VCaP (cell line): ENCODE results near the gene SPATA20.

ENCODE experiments used
- H3K27ac ChIP-seq: fragments of 450-650 bp; 2 replicates; pipeline ENCODE4 v1.5.1; 2017
- TF ChIP-seq, protein P1 (sequence below): fragments of 450-650 bp; conservative IDR thresholded peaks from 2 replicates; pipeline ENCODE4 v1.5.1; 2017; ENCODE audit warnings: mild to moderate bottlenecking, moderate library complexity

Gene SPATA20

DNA sequence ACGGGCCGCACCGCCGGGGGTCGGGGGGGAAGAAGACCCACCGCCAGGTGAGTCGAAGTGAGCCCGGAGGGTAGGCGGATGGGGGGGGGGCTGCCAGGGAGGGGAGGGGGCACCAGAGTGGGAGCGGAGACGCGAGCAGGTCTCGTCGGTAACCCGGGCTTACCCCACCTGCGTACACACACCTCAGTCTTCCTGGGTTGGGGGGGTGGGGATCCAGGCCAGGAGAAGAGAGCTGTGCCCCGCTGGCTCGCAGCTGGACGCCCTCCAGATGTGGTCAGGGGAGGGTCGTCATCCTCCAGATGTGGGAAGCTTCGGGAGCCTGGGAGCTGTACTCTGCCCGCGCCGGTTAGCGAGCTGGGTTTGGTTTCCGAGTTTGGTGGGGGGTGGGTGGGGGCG is 14.8 kb downstream of the SPATA20 start:
- H3K27ac ChIP-seq: no peak overlapping the region
- TF ChIP-seq, protein P1, sequence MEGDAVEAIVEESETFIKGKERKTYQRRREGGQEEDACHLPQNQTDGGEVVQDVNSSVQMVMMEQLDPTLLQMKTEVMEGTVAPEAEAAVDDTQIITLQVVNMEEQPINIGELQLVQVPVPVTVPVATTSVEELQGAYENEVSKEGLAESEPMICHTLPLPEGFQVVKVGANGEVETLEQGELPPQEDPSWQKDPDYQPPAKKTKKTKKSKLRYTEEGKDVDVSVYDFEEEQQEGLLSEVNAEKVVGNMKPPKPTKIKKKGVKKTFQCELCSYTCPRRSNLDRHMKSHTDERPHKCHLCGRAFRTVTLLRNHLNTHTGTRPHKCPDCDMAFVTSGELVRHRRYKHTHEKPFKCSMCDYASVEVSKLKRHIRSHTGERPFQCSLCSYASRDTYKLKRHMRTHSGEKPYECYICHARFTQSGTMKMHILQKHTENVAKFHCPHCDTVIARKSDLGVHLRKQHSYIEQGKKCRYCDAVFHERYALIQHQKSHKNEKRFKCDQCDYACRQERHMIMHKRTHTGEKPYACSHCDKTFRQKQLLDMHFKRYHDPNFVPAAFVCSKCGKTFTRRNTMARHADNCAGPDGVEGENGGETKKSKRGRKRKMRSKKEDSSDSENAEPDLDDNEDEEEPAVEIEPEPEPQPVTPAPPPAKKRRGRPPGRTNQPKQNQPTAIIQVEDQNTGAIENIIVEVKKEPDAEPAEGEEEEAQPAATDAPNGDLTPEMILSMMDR: no peak

DNA sequence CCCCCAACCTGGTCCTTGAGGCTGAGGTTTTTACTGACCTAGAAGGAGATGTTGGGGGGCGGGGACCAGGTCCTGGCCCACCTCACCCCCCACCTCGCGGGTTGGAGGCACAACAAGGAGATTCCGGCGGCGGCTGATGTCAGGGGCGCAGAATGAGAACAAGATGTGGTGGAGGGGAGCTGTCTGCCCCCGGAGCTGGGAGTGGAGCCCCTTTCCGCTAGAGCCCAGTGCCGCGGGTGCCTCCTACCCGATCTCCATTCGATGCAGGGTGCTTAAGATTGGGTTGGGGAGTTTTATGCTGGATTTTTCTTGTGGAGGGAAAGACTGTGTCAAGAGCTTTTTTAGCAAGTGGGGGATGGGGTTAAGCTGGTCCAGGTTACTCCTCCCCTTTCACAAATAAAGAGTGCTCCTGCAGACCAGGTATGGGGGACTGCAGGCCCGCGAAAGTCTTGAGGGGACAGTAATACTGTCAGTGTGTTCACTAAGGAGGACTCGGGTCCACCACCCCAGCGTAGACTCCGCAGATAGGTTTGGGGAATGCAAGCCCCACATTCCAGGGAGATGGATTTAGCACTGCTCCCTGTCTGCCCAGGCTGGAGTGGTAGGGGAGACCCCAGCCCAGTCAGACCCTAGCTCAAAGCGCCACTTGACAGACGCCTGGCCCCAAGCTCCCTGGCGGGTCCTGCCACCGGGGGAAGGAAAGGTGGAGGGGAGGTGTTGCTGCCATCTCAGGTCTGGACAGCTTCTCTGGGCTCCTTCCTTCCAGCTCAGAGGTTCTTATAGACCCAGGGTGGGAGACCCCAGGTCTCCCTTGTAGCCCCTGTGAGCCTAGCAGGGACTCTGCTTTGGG is 15.5 kb downstream of the SPATA20 start:
- no peak overlapping the region for H3K27ac ChIP-seq
- TF ChIP-seq, protein P1: no peak

DNA sequence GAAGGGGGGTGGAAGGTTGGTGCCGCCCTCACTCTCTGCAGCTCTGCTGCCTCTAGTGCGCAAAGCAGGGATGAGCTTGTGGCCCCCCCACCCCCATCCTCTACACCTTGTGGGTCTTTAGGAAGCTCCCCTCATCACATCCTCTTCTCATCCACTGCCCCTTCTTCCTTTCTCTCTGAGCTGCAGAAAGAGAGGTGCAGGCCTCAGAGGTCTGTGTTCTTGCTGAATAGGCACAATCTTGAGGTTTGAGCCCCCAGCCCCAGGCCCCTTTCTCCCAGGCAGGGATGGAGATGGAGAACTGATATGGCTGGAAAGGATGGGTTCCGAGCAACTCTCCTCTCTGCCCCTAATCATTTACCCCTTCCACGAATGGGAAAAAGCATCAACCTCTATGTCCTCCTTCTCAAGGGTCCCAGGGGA is 16.1 kb downstream of the SPATA20 start:
- no peak overlapping the region for H3K27ac ChIP-seq
- TF ChIP-seq, protein P1: 0 out of 2 replicates have a peak, but pooled peaks have one; percentile 13

DNA sequence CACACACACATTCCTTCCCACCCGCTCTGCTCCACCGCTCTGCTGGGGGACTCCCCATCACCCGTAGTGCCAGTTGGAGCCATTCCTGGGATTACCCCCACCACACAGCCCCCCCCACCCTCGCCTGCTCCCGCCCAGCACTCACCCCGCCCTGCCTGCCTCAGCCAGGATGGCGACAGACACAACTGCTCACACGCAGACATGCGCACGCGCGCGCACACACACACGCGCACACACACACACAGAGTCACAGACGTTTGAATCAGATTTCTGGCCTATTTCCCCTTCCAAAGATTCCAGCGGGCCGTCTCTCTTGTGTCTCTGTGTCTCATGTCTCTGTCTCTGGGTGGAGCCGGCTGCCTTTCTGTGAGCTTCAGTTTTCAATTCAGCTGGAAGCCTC is 17.9 kb downstream of the SPATA20 start:
- no peak overlapping the region for H3K27ac ChIP-seq
- TF ChIP-seq, protein P1: no peak

DNA sequence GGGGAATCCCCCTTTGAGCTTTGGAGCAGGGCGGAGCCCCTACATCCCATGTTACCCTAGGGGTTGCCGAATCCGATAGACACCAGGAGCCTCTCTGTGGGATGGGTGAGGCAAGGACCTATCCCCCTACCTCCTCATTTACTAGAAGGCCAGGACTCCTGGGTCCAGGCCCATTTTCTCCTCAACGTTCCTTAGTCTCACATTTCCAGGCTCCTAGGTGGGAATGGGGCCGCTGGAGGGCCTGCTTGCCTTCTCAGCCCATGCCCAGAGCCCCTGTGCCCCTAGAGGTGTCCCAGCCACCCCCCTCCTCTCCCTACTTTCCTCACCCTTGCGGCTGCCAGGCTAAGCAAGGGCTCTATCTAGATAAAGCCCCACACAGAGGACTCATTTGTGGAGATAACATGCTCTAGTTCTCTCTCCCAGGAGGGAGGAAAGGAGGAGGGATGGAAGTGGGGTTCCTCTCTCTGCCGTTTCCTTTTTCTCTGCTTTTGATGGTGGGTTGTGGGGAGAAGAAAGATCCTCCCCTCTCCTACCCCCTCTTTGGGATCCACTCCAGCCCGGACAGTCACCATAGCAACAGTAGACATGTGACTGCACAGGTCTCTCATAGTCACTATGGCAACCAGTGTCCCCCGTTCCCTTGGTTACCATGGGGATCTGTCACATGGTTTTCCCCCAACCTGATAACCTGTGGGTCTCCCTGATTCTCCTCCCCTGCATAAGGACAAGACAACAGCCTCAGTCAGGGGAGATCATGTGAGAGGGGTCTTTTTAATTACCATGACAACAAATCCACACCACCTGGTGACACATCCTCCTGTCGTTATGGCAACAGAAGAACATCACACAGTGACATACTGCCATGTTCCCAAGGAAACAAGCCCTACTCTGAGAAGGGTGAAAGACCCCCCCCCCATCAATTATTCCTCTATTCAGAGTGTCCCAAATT is 18.7 kb downstream of the SPATA20 start:
- TF ChIP-seq, protein P1: no peak
- no peak overlapping the region for H3K27ac ChIP-seq

DNA sequence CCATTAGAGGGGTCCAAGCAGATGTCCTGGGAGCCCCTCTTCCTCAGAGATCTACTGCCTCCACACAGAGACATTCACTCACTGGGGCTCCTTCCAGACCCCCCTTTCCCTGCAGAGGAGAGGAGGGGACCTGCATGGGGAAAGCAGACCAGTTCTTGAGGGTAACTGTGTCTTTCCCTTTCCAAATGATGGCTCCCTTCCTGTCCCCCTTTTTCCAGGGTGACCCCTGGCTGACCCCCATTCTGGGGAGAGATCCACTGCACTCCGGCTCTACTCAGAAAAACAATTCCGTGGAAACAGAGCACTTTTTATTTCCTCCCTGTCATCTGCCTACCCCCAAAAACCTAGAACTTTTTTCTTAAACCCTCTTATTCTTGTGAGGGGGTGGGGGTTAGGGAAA is 19.9 kb downstream of the SPATA20 start:
- no peak overlapping the region for H3K27ac ChIP-seq
- TF ChIP-seq, protein P1: no peak

DNA sequence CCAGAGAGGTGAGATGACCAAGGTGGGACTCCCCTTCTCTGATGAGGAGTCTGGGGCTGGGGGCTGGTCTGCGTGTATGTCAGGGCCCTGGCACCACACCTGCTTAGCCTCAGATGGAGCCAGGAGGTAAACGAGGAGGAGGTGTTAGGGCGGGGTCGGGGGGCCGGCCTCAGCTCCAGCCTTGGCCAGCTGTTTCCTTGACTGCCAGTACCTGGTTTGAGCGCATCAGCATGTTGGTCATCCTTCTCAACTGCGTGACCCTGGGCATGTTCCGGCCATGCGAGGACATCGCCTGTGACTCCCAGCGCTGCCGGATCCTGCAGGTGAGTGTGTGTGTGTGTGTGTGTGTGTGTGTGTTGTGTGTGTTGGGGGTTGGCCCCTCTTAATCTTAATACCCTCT is 21.7 kb downstream of the SPATA20 start:
- TF ChIP-seq, protein P1: no peak

More for the DNA sequence above, 21.7 kb downstream of the SPATA20 start:
- no peak overlapping the region for H3K27ac ChIP-seq
